GM21825 (cell line): ENCODE measurements around the gene FZR1.
"Not testable (repeated sequence)": the region's sequence is repeated elsewhere in the genome, so short reads cannot be mapped to it uniquely, and the experiment has no call there.

Experiments
- ATAC-seq: cut with Tn5 transposase; IDR thresholded peaks from one replicate; pipeline ENCODE4 v1.9.1; 2021; ENCODE audit warnings: mild to moderate bottlenecking, moderate library complexity; ENCODE audit not compliant: unreplicated experiment

Gene FZR1

DNA sequence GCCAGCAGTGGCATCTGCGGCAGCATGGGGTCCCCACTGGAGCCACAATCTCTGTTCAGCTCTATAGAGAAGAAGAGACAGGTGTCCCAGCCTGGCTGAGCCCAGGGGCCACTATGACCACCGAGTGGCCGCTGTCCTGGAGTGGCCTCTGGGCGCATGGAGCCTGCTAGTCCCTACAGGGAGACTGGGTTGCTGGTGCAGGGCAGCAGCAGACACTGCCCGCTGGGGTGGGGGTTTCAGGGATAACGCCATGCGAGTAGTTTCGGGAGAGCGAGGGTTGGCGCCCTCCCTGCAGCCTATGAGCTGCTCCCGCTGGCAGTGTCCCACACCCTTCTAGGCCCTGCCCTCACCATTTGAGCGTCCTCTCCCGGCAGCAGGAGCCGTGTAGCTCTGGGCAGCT is 22.0 kb downstream of the FZR1 start:
- ATAC-seq = no peak

- ATAC-seq = no peak
Observed at GRCh38 chr19:3528539-3529211, 22.6 kb downstream of the FZR1 start.

- ATAC-seq = not testable (repeated sequence)
Observed at GRCh38 chr19:3529299-3529698, 23.2 kb downstream of the FZR1 start.

GRCh38 chr19:3530389-3530788 is 24.3 kb downstream of the FZR1 start:
- no peak for ATAC-seq

- ATAC-seq = no peak
Observed at GRCh38 chr19:3531716-3532115, 25.6 kb downstream of the FZR1 start.

GRCh38 chr19:3532154-3532786 is 26.2 kb downstream of the FZR1 start:
- no peak for ATAC-seq

DNA sequence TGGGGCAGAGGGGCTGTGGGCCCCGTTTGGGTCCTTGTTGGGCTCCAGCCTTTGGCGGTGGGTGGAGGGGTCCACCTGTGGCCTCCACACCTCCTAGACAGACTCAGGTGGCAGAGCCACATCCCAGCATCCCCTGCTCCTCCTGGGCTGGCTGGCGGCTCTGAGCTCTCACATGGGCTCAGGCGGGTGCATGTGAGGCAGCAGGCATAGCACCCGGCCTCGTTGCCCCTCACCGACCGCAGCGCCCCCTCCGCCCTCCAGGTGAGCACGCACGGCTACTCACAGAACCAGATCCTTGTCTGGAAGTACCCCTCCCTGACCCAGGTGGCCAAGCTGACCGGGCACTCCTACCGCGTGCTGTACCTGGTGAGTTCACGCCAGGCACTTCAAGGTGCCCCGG is 26.9 kb downstream of the FZR1 start:
- no peak for ATAC-seq

GRCh38 chr19:3533563-3534216 is 27.6 kb downstream of the FZR1 start:
- no peak for ATAC-seq

- no peak for ATAC-seq
Observed at GRCh38 chr19:3534375-3535234, 28.5 kb downstream of the FZR1 start.

- no peak for ATAC-seq
Observed at GRCh38 chr19:3535235-3535535, 29.1 kb downstream of the FZR1 start.

- no peak for ATAC-seq
Observed at GRCh38 chr19:3535563-3535965, 29.5 kb downstream of the FZR1 start.

DNA sequence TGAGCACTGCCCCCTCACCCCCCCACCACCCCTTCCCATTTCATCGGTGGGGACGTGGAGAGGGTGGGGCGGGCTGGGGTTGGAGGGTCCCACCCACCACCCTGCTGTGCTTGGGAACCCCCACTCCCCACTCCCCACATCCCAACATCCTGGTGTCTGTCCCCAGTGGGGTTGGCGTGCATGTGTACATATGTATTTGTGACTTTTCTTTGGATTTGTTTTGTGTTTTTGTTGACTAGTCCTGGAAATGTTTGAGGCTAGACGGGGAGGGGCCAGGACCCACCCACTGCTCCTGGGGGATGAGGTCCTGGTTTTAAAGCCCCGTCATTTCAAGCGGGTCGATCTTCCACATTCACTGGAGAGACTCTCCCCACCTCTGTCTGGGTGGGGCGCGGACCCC is 29.9 kb downstream of the FZR1 start:
- no peak for ATAC-seq

DNA sequence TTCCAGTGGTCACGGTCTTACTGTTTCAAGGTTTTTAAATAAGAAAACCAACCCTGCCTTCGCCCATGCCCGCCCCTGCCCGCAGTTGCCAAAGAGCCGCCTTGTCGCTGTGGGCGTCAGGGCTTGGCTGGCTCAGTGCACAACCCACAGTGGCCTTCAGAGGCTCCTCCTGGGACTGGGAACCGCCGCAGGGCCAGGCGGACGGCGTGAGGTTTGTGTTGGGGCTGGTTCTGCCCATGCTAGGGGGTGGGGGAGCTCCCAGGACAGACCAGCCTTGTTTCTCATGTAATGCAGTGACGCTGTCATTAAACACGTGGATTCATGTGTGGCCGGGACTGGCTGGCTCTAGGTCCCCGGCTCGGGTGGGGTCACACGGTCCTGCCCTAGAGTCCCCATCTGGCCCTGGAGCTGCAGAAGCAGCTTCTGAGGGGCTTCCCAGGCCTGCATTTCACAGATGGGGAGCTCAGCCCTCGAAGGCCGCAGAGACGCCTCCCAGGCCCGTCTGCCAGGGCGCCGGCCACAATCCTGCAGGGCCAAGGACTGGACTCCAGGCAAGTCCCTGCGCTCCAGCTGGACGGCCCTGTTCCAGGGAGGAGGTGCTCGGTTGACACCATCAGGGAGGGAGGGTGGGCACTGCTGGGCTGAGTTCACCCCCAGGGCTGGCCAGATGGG is 30.5 kb downstream of the FZR1 start:
- ATAC-seq = no peak

DNA sequence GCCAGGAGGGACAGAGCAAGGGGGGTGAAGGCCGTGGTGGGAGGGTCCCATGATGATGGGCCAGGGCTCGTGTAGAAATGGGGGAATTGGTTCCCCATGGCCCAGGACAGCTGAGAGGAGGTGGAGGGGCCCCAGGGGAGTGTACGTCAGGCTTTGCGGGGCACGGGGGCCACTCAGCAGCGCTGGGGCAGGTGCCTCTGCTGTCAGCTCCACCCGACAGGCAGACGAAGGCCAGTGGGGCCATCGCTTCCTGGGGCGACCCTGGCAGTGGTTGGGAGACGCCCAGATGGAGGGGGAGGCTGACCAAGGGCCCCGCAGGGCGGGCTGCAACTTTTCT is 31.0 kb downstream of the FZR1 start:
- ATAC-seq = no peak

DNA sequence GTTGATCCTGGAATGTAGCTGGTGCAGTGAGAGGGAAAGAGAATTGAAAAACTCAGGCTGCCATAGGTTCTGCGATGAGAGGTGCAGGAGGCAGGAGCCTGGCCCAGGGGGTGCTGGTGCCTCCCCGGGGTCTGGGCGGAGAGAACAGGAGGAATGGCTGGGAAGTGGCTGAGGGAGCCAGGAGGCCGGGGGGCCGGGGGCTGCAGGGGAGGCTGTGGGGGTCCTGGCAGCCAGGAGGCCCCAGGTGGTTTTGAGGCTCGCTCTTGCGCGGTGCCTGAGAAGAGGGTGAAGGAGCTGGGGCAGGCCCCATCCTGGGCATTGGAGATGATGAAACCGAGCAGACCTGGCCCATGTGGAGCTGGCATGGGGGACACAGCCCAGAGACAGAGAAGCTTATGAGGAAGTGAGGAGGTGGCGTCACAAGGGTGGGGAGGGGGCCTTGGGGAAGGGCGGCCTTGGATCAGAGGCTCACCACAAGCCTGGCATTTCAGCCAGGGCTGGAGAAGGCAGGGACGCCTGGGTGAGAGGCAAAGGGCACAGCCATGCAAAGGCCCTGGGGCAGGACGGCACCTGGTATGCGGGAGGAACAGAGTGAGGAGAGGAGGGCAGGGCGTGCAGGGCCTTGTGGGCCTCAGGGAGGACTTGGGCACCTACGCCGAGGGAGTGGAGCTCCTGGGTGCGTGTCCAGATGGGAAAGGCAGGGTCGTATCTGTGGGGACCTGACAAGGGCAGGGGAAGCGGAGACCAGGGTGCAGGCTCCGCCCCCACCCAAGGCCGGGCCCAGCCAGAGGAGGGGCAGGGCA is 31.5 kb downstream of the FZR1 start:
- ATAC-seq = no peak

GRCh38 chr19:3538258-3538929 is 32.3 kb downstream of the FZR1 start:
- no peak for ATAC-seq

DNA sequence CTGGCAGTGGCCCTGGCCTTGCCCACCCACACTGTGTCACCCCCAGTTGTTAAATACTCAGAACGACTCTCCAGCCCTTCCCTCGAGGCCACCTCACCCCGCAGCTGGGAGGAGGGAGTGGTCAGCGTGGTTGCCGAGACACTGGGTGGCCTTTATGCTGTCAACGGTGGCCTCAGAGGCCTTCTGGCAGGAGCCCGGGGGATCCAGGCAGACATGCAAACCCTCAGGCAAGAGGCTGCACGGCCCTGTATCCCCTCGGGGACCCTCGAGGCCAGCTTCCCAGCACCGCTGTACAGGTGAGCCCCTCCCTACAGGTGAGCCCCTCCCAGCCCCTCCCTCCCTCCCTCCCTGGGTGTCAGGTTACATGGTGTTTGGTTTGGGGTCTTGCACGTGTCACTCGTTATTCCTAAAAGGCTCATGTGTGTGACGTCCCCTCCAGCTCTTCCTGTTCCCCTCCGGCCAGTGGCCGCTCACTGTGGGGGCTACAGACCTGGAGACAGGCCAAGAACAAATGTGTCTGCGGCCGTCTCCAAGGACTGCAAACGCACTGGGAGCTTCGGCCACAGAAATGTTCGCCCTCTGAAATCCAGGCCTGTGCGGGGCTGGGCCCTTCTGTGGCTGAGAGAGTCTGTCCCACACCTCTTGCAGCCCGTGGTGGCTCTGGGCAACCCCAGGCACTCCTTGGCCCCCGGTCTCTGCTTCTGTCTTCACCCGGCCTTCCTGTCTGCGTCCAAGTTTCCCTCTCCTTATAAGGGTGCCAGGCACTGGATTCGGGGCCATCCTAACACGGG is 33.0 kb downstream of the FZR1 start, which contains the start of gene TEKTIP1:
Gene TEKTIP1, plus strand, starts transcription at position 210 of the 791 bp plus-strand sequence. Its CDS starts 4 bp downstream, at position 214.
- ATAC-seq = no peak

DNA sequence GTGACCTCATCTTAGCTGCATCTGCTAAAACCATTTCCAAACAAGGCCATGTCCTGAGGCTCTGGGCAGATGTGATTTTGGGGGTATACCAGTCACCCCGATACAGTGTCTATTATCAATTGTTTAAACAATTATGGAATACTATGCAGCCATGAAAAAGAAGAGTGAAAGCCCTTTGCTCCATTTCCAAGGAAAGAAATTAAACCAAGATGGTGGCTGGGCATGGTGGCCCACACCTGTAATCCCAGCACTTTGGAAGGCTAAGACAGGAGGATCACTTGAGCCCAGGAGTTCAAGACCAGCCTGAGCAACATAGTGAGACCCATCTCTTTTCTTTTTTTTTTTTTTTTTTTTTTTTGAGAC is 33.6 kb downstream of the FZR1 start:
- ATAC-seq = no peak
